NCI-H146 treated with DMSO at 0.1 percent for 48 hours (cell line): ENCODE results near the gene NXT1.
"Not testable (repeated sequence)": the region's sequence is repeated elsewhere in the genome, so short reads cannot be mapped to it uniquely, and the experiment has no call there.

Experiments
- DNase-seq: peaks from one replicate; lab custom pipeline; 2025; ENCODE audit not compliant: unreplicated experiment; lab: John Stamatoyannopoulos, UW

Gene NXT1

GRCh38 chr20:23327617-23328333 is 22.8 kb upstream of the NXT1 start:
- no peak for DNase-seq

GRCh38 chr20:23331450-23332350 is 18.9 kb upstream of the NXT1 start:
- no peak for DNase-seq

GRCh38 chr20:23332467-23332866 is 18.1 kb upstream of the NXT1 start:
- DNase-seq, result no peak

GRCh38 chr20:23334111-23334510 is 16.5 kb upstream of the NXT1 start:
- DNase-seq, result no peak

- no peak for DNase-seq
These were observed 15.1 kb upstream of the NXT1 start for GRCh38 chr20:23335521-23335920.

GRCh38 chr20:23336476-23336875 is 14.1 kb upstream of the NXT1 start:
- no peak for DNase-seq

- no peak for DNase-seq
These were observed 13.3 kb upstream of the NXT1 start for GRCh38 chr20:23337312-23337711.

GRCh38 chr20:23339986-23340385 is 10.6 kb upstream of the NXT1 start:
- DNase-seq, result no peak

- DNase-seq, result peak; percentile 61
These were observed 10.1 kb upstream of the NXT1 start for GRCh38 chr20:23340524-23340923.

GRCh38 chr20:23341073-23341472 is 9.5 kb upstream of the NXT1 start:
- DNase-seq, result no peak

GRCh38 chr20:23343590-23343989 is 7.0 kb upstream of the NXT1 start:
- no peak for DNase-seq

GRCh38 chr20:23344336-23344735 is 6.3 kb upstream of the NXT1 start:
- DNase-seq, result no peak

GRCh38 chr20:23346002-23346401 is 4.6 kb upstream of the NXT1 start:
- DNase-seq, result no peak

GRCh38 chr20:23347791-23348190 is 2.8 kb upstream of the NXT1 start:
- no peak for DNase-seq

- not testable (repeated sequence) for DNase-seq
These were observed 2.1 kb upstream of the NXT1 start for GRCh38 chr20:23348510-23348909.

- DNase-seq, result peak; percentile 66
These were observed 1.0 kb upstream of the NXT1 start for GRCh38 chr20:23349338-23350195.

GRCh38 chr20:23350904-23351838 is 580 bp downstream of the NXT1 start:
- DNase-seq, result peak; percentile 47

- no peak for DNase-seq
These were observed 5.6 kb downstream of the NXT1 start for GRCh38 chr20:23356203-23356602.

GRCh38 chr20:23357767-23358562 is 7.4 kb downstream of the NXT1 start:
- peak; percentile 98 for DNase-seq

- DNase-seq, result no peak
These were observed 7.9 kb downstream of the NXT1 start for GRCh38 chr20:23358563-23358906.
